Stimulated activated CD8-positive, alpha-beta memory T cell treated with anti-CD3 and anti-CD28 coated beads, Interleukin-7, amount 100 ng/mL, for 48 hours (primary cell): Measurements from ENCODE around the gene PPFIA3.

Experiments used
- DNase-seq, 2 donors: peaks; one replicate each; pipeline ENCODE4 v3.0.0-alpha.2; 2020; ENCODE audit warnings: low read depth in 1 of 2; ENCODE audit errors: extremely low read depth in 1 of 2

PPFIA3 gene

GRCh38 chr19:49102303-49102702 is 17.0 kb upstream of the PPFIA3 start:
- no peak for DNase-seq

- DNase-seq: no peak
Measured at GRCh38 chr19:49103331-49104085, 15.8 kb upstream of the PPFIA3 start.

- DNase-seq: no peak
Measured at GRCh38 chr19:49104229-49104864, 15.0 kb upstream of the PPFIA3 start.

- DNase-seq: peak; percentile 24 to 47
Measured at GRCh38 chr19:49106648-49107135, 12.7 kb upstream of the PPFIA3 start.

- no peak for DNase-seq
Measured at GRCh38 chr19:49107625-49108459, 11.5 kb upstream of the PPFIA3 start.

- no peak for DNase-seq
Measured at GRCh38 chr19:49109051-49109450, 10.3 kb upstream of the PPFIA3 start.

GRCh38 chr19:49109569-49110233 is 9.6 kb upstream of the PPFIA3 start:
- no peak for DNase-seq

GRCh38 chr19:49110567-49110966 is 8.8 kb upstream of the PPFIA3 start:
- no peak for DNase-seq

- no peak for DNase-seq
Measured at GRCh38 chr19:49111218-49111998, 7.9 kb upstream of the PPFIA3 start.

- peak in 1 of 2 donors; percentile 59 for DNase-seq
Measured at GRCh38 chr19:49113762-49114629, 5.3 kb upstream of the PPFIA3 start, which contains the start of gene LIN7B. Gene LIN7B, plus strand, starts transcription at chr19:49114370. Its CDS starts 35 bp downstream, at chr19:49114405.

GRCh38 chr19:49114630-49115363 is 4.5 kb upstream of the PPFIA3 start:
- no peak for DNase-seq

GRCh38 chr19:49116544-49116943 is 2.8 kb upstream of the PPFIA3 start:
- no peak for DNase-seq

GRCh38 chr19:49117677-49118564 is 1.4 kb upstream of the PPFIA3 start:
- no peak for DNase-seq

- DNase-seq: peak; percentile 87 to 92
Measured at GRCh38 chr19:49118565-49119410, 556 bp upstream of the PPFIA3 start, which contains the start of gene C19orf73. Gene C19orf73, minus strand, starts transcription at chr19:49119143. Its CDS starts 121 bp downstream, at chr19:49119022.

- no peak for DNase-seq
Measured at GRCh38 chr19:49120325-49120683, 960 bp downstream of the PPFIA3 start.

GRCh38 chr19:49120868-49121267 is 1.5 kb downstream of the PPFIA3 start:
- DNase-seq: no peak
